ENCODE results near the gene CIC.

The CIC gene

DNA sequence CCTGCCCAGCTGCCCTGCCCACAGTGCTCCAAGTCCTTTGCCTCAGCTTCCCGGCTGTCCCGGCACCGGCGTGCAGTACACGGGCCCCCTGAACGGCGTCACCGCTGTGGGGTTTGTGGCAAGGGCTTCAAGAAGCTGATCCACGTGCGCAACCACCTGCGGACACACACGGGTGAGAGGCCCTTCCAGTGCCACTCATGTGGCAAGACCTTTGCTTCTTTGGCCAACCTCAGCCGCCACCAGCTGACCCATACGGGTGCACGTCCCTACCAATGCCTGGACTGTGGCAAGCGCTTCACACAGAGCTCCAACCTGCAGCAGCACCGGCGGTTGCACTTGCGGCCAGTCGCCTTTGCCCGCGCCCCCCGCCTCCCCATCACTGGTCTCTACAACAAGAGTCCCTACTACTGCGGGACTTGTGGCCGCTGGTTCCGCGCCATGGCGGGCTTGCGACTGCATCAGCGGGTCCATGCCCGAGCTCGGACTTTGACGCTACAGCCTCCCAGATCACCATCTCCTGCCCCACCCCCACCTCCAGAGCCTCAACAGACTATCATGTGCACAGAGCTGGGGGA, 43.2 kb upstream of the CIC start:
- Histone ChIP-seq H3K27me3 (ENCODE audit: insufficient read depth, low read depth) (no peaks in the 10 kb centered on the region), H3K4me3 (IDR thresholded peaks at IDR 0.05; ENCODE audit: insufficient read depth, low read depth, low read length) (no peak overlapping the region), H3K4me1 (ENCODE audit: low read depth, poor library complexity, severe bottlenecking) (peaks cover 8% of the 10 kb centered on the region), H3K36me3 (ENCODE audit: insufficient read depth) (peaks cover under 1% of the 10 kb centered on the region; the same call in 1 of the 2 replicates), H4K20me1 (ENCODE audit: insufficient read depth) (no peaks in the 10 kb centered on the region), H2AFZ (ENCODE audit: low read depth) (no peak overlapping the region), H3K79me2 (ENCODE audit: insufficient read depth, low read depth) (peaks cover 26% of the 10 kb centered on the region), H3K4me2 (no peak overlapping the region), H3K27ac (no peak overlapping the region), H3K9ac (no peak overlapping the region)
- TF ChIP-seq CTCF (conservative IDR thresholded peaks at IDR 0.05; ENCODE audit: low read depth, low read length), result no peak

DNA sequence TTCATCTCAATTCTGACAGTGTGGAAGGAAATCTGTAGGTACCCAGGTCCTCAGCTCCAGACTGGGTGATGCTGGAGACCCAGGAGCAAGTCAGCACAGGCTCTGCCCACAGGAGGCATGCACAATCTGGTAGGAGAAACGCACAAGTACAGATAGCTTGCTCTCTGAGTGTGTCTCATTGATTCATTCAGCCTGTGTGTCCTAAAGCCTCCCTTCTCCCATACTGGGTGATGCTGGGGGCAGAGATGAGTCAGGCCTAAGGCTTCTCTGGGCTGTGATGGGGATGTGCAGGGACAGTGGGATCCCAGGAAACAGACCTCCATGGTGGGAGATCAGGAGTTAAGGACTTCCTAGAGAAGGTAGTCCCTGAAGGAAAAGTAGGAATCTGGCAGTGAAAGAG, 42.2 kb upstream of the CIC start:
- Histone ChIP-seq H3K79me2 (ENCODE audit: insufficient read depth, low read depth) (peaks cover 15% of the 10 kb centered on the region; the same call in 1 of the 2 replicates), H3K36me3 (ENCODE audit: insufficient read depth) (peaks cover 6% of the 10 kb centered on the region; the same call in 1 of the 2 replicates), H4K20me1 (ENCODE audit: insufficient read depth) (no peaks in the 10 kb centered on the region), H3K4me3 (IDR thresholded peaks at IDR 0.05; ENCODE audit: insufficient read depth, low read depth, low read length) (no peak overlapping the region), H2AFZ (ENCODE audit: low read depth) (no peak overlapping the region), H3K4me2 (no peak overlapping the region), H3K9ac (no peak overlapping the region), H3K27me3 (ENCODE audit: insufficient read depth, low read depth) (no peaks in the 10 kb centered on the region), H3K4me1 (ENCODE audit: low read depth, poor library complexity, severe bottlenecking) (no peaks in the 10 kb centered on the region), H3K27ac (no peak overlapping the region)
- no peak for TF ChIP-seq CTCF (conservative IDR thresholded peaks at IDR 0.05; ENCODE audit: low read depth, low read length)

GRCh38 chr19:42228641-42229040, 40.4 kb upstream of the CIC start:
- Histone ChIP-seq H3K79me2 (ENCODE audit: insufficient read depth, low read depth) (no peaks in the 10 kb centered on the region; the same call in 1 of the 2 replicates), H3K27ac (no peak overlapping the region), H3K27me3 (ENCODE audit: insufficient read depth, low read depth) (no peaks in the 10 kb centered on the region), H3K36me3 (ENCODE audit: insufficient read depth) (peaks cover 6% of the 10 kb centered on the region; the same call in 1 of the 2 replicates), H3K4me3 (IDR thresholded peaks at IDR 0.05; ENCODE audit: insufficient read depth, low read depth, low read length) (no peak overlapping the region), H3K4me2 (no peak overlapping the region), H3K4me1 (ENCODE audit: low read depth, poor library complexity, severe bottlenecking) (no peaks in the 10 kb centered on the region), H4K20me1 (ENCODE audit: insufficient read depth) (no peaks in the 10 kb centered on the region), H3K9ac (no peak overlapping the region), H2AFZ (ENCODE audit: low read depth) (no peak overlapping the region)
- no peak for TF ChIP-seq CTCF (conservative IDR thresholded peaks at IDR 0.05; ENCODE audit: low read depth, low read length)

- no peak for TF ChIP-seq CTCF (conservative IDR thresholded peaks at IDR 0.05; ENCODE audit: low read depth, low read length)
- Histone ChIP-seq H3K4me3 (IDR thresholded peaks at IDR 0.05; ENCODE audit: insufficient read depth, low read depth, low read length) (no peak overlapping the region), H3K27ac (no peak overlapping the region), H3K79me2 (ENCODE audit: insufficient read depth, low read depth) (no peaks in the 10 kb centered on the region; the same call in 1 of the 2 replicates), H4K20me1 (ENCODE audit: insufficient read depth) (no peaks in the 10 kb centered on the region), H3K4me1 (ENCODE audit: low read depth, poor library complexity, severe bottlenecking) (no peaks in the 10 kb centered on the region), H3K4me2 (no peak overlapping the region), H3K36me3 (ENCODE audit: insufficient read depth) (peaks cover 6% of the 10 kb centered on the region; the same call in 1 of the 2 replicates), H3K27me3 (ENCODE audit: insufficient read depth, low read depth) (no peaks in the 10 kb centered on the region), H2AFZ (ENCODE audit: low read depth) (no peak overlapping the region), H3K9ac (no peak overlapping the region)
Measured at GRCh38 chr19:42229301-42229854, 39.7 kb upstream of the CIC start.
